Stimulated activated CD8-positive, alpha-beta memory T cell treated with anti-CD3 and anti-CD28 coated beads, Interleukin-7, amount 100 ng/mL, for 24 hours (primary cell): ENCODE results near the gene CRELD2.

Experiments
- DNase-seq: peaks from one replicate; pipeline ENCODE4 v3.0.0-alpha.2; 2020; ENCODE audit warnings: low read depth

Gene CRELD2

DNA sequence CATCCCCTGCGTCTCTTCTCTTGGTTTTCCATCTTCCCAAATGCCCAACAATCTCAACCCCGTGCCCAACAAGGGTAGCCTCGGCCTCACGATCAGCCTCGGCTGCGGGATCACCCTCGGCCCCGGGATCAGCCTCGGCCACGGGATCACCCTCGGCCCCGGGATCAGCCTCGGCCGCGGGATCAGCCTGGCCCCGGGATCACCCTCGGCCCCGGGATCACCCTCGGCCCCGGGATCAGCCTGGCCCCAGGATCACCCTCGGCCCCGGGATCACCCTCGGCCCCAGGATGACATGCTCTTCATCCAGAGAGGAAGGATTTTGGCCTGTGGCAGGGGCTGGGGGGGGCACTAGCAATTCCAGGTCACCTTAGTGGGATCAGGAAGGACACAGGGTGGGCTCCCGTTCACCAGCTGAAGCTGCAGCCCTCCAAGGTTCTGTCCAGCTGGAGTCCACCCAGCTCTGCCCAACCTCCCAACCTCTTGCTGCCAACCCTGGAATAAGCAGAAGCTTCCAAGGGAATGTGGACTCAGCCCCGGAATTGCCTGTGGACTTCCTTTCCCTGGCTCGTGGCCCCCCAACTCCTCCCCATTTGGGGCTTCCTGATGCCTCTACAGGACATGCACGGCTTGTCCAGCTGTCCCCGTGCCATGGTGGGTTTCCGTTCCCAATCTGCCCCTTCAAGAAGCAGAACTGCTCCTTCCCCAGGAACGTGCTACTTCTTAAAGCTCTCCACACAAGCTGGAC, 6.4 kb upstream of the CRELD2 start:
- DNase-seq = no peak

DNA sequence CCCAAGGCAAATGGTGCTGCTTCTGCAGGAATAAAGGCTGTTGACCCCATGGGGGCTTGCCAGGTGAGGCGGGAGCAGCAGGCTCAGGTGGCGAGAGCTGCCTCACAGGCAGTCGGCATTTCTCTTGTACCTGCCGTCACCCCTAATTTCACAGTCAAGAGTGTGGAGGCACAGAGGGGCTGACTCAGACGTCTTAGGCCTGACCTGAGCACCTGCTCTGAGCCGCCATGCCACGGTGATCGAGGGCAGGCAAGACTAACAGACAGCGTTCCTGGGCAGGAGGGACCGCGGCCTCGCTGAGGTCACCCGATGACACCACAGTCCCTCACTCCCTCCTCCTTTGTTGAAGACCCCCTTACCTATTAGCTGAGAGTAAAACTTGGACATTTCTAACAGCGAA, 5.4 kb upstream of the CRELD2 start:
- no peak for DNase-seq

DNA sequence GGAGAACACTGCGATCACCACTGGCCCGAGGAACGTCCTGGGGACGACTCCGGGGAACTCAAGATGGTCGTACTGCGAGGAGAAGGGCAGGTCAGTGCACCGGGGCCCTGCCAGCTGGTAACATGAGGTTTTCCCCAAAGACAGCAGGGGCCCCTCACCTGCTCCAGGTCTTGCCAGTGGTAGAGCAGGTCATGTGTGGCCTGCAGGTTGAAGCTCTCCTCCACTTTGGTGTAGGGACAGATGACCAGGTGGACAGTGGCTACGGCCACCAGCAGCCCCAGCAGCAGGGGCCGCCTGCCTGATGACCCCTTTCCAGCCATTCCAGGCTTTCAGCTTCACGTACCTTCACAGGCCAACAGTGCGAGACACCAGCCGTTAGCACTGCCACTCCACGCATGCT, 5.0 kb upstream of the CRELD2 start:
- DNase-seq = no peak

DNA sequence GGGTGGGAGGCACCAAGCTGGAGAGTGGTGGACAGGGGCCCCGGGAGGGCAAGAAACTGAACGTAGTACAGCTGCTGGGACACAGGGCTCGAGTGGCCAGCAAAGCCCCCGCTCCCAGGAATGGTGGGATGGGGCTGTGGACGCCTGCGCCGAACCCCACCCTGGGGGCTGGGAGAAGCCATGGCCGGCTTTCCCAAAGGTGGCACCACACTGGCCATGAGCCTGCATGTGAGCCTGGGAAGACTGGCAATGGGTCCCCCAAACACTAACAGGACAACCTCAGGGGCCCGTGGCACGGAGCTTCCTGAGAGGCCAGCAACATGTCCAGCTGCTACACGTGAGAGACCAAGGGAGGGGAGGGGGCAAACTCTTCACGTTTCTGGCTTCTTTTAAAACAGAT, 4.2 kb upstream of the CRELD2 start:
- DNase-seq = no peak

DNA sequence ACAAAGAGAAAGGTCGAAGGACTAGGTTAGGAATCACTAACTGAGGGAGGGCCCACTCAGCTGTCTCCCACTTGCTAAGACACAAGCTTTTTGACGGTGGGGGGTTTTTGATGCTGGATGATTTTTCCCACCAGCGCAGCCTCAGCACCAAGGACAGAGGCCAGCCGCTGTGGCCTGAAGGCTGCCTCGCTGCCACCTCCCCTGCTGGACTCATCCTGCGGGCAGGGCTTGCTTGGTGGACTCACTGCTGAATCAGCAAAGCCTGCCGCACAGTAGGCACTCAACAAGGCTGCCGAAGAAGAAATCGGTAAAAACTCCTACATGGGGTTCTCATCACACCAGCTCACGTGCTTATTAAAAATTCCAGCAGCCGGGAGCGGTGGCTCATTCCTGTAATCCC, 2.8 kb upstream of the CRELD2 start:
- DNase-seq = no peak

DNA sequence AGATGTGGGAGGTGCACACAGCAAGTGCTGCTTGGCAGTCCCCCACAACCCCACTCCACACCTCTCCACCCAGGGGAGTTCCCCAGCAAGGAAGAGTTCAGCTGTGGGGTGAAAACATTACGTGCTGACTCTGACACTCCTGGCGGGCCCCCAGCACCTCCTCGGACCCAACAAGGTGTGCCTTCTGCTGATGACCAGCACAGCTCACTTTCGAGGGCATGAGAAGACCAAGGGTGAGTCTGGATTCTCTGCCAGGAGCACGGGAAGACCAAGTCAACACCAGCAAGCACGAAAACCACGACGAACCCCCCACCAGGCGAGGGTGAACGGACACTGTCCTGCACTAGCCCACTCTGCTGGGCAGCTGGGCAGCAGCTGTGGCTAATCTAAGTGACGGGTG, 1.6 kb upstream of the CRELD2 start:
- DNase-seq = no peak

DNA sequence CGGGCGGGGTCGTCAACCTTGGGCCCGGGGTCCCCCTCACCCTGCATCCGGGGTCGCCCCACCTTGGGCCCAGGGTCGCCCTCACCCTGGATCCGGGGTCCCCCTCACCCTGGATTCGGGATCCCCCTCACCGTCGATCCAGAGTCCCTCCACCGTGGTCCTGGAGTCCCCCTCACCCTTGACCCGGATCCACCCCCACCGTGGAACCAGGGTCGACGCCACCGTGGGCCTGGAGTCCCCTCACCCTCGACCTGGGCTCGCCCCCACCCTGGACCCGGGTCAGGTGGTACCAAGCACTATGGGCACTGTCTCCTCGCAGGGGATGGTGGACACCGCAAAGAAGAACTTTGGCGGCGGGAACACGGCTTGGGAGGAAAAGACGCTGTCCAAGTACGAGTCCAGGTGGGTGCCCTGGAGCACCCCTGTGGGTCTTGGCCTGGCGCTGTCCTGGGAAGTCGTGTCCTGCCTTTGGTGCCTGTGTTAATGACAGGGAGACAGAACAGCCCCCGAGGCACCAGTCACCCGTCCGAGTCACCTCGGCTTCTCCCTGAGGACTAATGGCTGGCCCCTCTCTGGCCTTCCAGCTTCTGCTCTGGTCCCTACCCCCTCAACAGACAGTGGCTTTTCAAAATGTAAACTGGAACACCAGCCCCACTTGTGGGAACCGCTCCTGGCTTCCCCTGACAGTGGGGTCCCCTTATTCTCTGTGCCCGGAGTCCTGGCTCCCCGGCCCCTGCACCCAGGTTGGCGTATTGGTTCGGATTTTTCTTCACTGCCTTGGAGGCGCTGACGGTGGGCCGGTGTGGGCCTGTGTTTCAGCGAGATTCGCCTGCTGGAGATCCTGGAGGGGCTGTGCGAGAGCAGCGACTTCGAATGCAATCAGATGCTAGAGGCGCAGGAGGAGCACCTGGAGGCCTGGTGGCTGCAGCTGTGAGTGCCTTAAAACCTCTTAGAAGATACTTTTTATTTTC, 762 bp downstream of the CRELD2 start:
- no peak for DNase-seq

DNA sequence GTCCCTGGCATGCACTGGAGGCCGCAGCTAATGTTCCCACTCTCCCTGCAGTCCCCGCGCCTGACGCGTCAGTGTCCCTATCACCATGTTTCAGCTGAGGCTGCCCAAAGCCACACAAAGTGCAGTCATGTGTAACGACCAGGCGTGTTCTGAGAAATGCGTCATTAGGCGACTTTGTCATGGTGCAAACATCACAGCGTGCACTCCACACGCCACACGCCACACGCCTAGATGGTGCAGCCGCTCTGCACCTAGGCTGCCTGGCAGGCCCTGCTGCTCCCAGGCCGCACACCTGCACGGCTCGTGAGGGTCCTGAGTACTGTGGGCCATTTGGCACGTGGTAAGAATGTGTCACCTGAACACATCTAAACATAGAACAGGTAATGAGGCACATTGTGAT, 2.4 kb downstream of the CRELD2 start:
- DNase-seq = no peak

DNA sequence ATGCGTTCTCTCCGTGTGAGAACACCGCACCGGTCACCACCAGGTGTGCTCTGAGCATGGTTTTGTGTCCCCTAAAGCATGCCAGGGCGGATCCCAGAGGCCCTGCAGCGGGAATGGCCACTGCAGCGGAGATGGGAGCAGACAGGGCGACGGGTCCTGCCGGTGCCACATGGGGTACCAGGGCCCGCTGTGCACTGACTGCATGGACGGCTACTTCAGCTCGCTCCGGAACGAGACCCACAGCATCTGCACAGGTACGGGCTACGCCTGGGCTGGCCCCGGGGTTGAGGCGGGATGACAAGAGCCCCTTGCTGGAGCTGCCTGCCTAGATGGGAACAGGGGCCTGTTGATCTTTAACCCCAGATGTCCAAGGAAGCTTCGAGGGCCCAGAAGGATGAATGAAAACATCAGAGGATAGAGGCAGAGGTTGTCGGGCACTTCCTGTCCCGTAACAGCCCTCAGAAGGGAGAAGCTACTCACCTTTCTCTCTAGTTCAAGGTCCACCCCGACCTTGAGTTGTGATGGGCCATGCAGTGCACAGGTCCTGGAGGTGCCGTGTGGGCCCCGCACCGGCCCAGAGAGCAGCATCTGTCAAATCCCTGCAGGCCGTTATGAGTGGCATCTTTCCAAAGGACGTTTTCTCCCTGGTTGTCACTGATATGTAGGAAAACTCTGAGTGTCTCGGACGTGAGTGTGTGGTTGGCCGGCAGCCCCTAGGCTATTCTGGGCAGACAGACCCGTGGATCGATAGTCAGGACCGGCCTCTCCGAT, 3.3 kb downstream of the CRELD2 start:
- DNase-seq = no peak

DNA sequence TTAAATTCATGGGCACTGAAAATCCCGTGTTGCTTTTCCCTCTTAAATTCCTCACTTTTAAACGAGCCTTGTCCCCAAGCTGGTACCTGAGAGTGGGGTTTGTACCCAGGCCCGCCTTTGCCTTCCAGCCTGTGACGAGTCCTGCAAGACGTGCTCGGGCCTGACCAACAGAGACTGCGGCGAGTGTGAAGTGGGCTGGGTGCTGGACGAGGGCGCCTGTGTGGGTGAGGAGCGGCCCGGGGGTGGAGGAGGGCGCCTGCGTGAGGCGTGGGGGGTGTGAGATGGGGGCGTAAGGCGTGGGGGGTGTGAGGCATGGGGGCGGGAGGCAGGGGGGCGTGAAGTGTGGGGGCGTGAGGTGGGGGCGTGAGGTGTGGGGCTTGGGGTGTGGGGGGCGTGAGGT, 4.0 kb downstream of the CRELD2 start:
- DNase-seq = no peak

DNA sequence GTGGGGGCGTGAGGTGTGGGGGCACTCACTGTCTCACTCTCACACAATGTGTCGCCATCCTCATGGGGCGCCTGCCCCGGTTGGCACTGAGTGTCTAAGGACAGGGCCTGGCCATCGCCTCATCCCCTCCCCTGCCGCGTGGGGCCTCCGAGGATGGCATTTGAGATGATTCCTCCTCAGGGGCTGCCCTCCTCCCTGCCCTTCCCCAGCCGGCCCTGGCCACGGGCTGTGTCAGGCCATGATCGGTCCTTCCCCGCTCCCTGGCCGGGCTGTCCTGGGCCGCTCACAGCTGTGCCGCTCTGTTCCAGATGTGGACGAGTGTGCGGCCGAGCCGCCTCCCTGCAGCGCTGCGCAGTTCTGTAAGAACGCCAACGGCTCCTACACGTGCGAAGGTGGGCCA, 4.5 kb downstream of the CRELD2 start:
- no peak for DNase-seq

DNA sequence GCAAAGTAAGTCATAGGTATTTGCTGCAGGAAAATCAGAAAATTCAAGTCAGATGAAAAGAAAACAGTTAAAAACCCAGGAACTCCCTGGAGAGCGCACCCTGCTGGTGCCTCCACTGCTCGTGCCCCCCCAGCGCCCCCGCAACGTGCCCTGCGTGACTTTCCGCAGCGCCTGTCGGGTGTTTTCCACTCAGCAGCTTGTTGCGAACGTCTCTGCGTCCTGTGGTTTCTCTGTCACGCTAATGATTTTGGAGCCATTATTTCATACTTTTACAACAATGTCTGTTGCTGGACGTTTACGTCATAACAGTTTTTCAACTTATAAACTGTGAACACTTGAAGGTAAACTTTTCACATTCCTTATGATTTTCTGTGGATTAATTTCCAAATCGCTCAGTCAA, 5.0 kb downstream of the CRELD2 start:
- DNase-seq = no peak

DNA sequence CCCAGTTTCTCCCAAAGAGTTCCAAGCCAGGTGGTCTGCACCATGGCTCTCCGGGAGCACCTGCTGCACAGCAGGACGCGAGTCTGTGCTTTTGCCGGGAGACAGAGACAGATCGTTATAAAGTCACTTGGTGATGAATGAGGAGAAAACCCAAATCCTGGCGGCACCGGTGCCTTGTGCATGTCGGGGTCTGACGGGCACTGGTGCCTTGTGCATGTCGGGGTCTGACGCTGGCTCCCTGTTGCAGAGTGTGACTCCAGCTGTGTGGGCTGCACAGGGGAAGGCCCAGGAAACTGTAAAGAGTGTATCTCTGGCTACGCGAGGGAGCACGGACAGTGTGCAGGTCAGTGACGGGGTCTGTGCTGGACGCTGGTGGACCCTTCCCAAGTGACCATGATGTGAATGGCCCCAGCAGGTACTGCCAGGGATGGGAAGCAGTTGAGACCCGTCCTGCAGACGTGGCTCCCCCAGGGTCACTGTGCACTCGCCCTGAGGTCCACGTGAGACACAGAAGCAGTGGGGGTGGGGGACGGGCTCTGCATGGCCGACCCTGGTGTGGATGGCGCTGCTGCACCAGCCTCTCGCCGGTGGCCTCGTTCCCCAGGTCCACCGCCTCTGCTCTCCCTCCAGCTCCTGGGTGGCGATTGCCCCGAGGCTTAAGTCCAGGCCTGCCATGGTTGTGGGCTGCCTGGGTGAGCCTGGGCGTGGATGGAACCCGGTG, 5.8 kb downstream of the CRELD2 start:
- DNase-seq = no peak

DNA sequence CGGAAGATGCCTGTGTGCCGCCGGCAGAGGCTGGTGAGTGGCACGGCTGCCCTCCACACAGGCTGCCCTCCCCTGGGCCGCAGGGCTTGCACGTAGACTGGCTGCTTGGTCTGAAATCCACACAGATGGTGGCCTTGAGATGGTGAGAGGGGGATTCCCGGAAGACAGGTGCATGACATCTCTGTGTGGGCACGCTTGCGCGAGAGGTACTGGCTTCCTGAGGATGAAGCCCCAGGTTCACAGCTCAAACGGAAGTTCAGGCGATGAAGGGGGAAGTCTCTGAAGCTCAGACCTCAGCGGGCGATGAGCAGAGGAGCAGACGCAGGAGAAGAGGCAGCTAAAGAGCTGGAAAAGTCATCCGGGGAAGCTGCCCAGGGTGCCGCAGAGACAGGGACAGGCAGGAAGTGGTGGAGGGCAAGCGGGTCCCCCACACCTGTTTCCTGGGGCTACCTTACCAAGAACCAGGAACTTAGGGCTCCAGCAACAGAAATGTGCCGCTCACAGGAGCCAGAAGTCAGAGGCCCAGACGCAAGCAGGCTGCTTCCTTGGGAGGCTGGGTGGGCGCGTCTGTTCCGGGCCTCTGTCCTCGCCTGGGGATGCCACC, 7.2 kb downstream of the CRELD2 start:
- no peak for DNase-seq

DNA sequence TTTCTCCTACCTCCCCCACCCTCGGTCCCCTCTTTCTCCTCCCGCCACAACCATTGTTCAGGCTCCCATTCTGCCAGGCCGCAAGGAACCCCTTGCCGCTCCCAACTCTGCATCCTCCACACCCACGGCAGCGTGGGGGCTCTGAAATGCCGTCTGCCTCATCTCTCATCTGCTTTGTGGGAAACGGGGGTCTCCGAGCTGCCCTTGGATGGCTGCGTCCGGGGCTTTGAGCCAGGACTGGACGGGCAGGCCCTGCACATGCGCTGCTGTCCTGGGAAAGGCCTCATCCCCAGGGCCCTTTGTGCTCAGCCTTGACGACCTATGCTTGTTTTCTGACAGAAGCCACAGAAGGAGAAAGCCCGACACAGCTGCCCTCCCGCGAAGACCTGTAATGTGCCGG, 8.5 kb downstream of the CRELD2 start:
- DNase-seq = no peak

DNA sequence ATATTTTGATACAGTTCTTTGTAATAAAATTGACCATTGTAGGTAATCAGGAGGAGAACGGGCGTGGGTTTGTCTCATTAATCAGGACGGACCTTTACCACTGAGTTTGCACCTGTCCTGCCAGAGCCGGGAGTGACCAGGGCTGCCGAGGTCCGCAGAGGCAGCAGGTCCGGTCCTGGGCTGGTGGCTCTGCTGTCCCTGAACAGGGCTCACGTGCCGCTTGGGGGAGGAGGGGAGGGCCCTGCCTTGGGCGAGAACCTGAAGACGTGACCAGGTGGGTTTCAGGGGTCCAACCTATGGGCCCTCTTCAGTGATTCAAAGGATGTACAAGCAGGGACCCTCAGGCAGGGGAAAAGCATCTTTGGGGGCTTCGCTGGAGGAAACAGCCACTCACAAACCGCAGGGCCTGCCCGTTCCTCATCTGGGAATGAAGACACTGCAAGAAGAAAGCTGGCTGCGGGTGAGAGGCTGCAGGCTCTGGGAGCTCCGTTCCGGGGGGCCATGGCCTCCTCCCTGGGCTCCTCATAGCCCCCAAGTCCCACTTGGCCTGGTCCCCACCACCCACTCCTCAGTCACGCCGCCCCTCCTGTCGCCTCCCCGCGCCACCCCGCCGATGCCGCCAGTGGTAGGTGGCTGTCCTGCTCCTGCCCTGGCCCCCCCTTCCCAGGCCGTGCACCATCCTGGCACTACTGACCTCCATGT, 9.2 kb downstream of the CRELD2 start:
- no peak for DNase-seq

DNA sequence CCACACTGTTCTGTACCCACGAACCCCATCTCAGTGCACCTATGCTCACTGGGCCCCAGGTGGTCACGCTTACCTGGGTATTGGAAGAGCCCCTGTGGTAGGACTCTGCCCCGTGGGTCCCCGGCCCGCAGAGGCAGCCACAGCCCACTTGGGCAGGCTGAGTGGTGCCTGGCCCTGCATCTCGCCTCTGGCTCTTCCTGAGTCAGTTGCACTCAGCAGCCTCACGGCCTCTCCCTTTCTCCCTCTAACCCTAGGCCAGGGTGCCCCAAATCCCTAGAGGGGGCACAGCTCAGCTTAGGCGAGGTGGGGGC, 9.7 kb downstream of the CRELD2 start:
- no peak for DNase-seq

DNA sequence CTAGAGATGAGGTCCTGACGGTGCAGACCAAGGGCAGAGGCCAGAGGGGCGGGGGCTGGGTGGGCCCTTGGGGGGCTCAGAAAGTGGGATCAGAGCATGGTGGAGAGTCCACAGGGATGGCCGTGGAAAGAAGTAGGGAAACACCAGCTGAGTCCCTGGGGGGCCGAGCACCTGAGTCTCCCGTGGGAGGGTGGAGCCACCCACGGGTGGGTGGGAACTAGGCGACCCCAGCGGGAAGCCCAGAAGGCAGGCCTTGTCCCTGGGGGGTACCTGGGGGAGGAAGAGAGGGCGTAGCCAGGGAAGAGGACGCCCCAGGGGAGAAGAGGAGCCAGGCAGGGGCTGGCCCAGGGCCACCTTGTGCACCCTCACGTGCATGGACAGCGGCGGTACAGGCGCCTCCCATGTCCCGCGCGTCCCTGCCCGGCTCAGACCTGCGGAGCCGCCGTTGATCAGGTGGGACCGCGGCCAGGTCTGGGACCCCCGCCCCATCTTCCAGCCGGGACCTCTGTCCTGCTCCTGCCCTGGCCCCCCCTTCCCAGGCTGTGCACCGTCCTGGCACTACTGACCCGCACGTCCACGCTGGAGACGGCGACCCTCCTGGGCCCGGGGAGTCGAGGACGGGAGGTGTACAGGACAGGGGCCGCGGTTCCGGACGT, 10.2 kb downstream of the CRELD2 start:
- DNase-seq = no peak

DNA sequence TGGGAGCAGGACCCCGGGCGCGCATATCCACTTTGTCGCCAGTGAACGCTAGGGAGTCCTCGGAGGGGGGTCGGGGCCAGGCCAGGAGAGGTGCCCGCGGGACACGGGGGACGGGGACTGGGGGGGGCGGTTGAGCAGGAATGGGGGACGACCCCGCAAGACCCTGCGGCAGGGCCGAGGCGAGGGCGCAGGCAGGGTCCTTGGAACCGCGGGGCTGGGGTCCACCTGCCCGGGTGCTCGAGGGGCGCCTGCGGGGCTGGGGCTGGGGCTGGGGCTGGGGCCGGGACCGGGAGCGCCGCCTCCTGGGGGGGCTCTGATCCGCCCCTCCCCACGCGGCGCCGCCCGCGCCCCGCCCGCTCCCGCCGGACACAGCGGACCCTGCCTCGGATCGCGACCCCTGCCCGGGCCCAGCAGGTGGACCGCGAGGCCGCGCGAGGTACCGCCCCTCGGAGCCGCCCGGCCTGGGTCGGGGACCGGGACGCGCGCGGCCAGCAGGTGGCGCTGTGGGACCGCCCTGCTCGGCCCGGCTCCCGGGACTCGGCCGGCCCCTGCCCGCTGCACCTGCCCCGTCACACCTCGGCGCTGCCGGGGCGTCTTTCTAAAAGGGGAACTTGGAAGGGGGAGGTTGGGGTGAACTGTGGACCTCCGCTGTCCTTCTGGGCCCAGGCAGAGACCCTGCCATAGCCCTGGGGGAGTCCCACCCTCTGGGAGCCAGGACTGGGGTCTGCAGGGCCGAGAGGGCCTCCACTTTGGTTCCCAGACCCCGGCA, 11.0 kb downstream of the CRELD2 start:
- DNase-seq = peak; percentile 54
